Cerebellar nuclear complex (tissue), 1 donor: ENCODE data around the gene R3HCC1L.

Source experiments
- DNase-seq, 2 experiments: peaks; one replicate each; lab custom pipeline; 2025; lab: John Stamatoyannopoulos, UW

Gene R3HCC1L

DNA sequence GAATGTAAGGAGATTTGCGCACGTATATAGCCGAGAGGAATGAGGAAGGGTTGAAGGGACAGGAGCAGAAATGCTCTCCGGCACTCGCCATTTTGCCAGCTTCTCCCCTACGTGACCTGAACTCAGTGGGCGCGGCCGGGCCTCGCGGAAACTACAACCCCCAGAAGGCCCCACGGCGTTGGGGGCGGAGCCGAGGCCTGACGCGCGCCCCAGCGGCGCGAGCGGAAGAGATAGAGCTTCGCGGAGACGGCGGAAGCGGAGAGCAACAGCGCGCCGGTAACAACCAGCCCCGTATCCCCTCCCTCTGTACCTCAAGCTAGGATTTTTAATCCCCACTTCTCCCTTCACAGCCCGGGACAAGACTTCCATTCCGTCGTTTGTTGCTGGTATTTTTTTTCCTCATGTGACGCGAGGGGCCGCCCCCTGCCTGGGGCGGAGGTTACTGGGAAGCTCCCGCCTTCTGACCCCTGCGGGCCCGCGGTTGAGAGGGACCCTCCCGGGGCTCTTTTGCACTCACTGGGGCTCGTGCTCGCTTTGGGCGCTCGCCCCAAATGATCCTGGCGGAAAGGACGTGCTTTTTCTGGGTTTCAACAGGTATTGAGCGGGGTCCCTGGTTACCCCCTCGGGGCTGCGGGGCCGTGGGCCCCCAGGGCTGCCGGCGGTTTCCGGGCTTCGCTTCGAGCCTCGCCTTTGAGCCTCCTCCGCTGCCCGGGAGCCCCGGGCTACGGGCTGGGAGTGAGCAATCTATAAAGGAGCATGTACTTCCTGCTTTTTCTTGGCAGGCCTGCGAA is at the start of gene R3HCC1L:
Gene R3HCC1L (plus strand): TSS at position 227 of the 791 bp plus-strand sequence. CDS start 73,458 bp downstream, outside the sequence.
- DNase-seq: peak; percentile 35 to 73

DNA sequence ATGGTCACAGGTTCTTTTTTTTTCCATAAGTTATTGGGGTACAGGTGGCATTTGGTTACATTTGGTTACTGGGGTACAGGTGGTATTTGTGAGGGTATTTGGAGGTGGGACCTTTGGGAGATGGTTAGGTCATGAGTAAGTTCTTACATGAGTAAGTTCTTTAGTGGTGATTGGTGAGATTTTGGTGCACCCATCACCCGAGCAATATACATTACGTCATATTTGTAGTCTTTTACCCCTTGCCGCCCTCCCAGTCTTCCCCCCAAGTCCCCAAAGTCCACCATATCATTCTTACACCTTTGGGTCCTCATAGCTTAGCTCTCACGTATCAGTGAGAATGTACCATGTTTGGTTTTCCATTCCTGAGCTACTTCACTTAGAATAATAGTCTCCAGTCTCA is 49.2 kb upstream of the R3HCC1L start:
- no peak for DNase-seq

DNA sequence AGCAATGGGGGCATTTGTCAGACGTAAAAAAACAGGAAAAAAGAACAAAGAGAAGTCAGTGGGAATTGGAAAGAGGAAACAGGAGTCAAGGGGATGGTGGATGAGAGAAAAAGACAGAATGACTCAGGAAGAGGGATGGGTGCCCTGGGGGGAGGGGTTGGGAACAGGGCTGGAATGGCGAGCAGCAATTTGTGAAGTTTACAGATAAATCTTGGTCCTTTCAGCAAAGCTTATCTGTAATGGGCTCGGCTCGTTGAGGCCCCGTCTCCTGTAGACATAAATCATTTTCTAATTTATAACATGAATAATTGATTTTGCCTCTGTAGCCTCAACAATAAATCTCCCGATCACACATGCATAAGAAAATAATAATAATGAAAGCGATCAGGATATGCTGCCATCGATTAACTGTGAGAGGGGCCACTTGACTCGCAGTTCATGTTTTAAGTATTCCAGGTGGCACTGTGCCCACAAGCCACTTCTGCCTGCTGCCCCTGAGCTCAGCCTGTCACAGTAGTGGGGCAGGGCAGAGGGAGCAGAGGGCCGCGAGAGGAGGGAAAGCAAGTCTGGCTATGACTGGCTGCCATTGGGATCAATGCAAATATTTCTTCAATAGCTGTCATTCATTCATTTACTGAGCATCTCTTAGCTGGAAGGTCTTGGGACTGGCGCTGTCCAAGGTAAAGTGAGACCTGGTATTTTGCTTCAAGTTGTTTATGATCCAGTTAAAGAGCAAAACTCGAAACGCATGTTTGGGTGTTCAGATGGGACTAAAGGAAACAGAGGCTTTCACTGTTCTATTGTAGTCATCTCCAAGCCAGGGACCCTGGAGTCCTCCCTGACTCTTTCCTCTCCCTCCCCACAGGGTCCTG is 47.4 kb upstream of the R3HCC1L start:
- no peak for DNase-seq

DNA sequence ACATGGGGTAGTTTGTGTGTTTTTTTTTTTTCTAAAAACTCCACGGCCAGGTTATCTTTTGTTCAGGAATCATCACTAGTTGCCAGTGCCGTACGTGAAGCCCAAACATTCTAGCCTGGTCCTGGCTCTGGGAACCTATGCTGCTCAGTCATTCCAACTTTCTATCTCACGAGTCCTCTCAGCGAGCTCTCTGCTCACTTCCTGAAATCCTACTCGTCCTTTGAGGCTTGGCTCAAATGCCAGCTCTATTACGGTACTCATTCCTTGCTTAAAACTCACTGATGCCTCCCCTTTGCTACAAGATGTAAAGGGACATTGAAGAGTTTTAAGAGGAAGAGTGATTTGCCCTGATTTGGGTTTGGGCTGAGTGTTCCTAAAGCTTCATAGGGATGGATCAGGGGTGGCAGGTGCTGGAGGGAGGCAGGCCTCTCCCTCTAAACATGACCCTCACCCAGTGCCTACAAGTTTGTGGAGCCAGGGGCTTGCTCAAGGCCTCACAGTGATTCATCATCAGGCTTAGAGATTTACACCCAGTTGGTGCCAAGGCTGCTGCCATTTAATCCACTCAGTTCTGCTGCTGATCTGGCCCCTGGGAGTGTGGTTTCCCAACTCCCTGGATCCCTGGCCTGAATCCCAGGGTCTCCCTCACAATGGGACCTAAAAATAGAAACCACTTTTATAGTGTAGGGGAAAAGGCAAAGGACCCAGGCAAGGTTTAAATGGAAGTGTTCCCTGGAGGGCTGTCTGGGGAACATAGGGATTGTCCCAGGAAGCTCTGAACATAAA is 46.1 kb upstream of the R3HCC1L start:
- no peak for DNase-seq

DNA sequence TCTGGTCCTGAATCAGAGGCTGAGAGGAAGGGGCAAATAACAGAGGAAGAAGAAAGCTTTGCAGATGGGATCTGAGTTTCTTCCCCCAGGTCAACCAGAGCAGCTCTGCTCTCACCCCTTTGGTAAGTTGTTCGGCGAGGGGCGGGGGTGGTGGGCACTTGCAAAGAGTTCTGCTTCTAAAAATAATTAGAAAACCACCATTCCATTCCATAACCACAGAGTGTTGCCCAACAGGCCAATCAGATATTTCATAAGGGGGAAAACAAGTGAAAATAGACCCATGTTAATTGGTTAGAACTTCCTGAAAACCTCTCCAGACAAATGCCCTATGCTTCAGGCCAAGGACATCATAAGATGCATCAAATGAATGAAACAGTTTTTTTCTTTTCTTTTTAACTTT is 43.6 kb upstream of the R3HCC1L start:
- no peak for DNase-seq

DNA sequence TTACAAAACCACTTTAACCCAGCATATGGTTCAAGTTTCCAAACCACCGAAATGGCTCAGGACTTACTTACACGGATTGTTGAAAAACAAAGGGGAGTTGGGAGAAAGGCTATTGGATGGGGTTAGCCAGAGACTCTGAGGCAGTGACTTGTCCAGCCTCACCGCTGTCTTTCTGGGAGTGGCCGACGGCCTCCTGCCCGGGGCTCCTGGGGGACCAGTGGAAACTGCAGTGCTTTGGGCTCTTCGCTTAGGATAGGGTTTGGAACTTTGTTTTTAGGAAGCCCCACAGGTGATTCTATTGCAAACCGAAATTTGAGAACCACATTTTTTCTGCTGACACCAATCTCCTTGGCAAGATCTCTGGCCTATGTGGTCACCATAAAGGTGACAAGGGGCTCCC is 38.1 kb upstream of the R3HCC1L start:
- DNase-seq: no peak

DNA sequence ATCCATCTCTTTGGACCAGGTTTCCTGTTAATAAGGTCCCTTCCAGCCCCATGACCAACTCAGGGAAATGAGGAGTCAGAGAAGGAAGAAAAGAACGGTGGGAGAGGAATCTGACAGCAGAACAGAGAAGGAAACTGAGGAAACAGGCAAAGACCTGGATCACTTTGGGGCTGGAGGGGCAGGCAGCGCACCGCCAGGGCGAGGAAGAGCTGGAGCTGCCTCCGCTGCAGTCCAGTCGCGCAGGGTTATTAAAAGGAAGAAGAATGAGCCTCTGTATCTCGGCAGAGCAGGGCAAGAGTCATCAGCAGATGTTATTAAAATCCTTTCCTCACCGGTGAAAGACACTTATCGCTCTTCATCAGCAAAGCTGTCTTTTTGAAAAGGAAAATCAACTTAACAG is 37.7 kb upstream of the R3HCC1L start:
- no peak for DNase-seq

DNA sequence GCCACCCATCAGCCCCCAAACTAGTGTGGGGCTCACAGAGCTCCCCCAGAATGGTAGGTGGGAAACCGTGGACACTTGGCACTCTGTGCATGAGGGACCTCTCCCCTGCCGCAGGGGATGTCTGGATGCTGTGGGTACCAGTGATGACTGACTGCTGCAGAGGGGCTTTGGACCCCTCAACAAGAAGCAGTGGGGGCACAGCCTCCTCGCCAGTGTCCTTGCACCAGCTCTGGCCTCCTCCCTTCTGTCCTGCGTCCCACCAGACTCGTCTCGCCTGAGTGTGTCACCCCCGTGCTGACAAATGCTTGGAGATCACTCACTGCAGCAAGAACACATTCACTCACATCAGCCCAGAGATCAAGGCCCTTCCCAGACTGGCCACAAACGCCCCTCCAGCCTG is 37.3 kb upstream of the R3HCC1L start:
- no peak for DNase-seq

DNA sequence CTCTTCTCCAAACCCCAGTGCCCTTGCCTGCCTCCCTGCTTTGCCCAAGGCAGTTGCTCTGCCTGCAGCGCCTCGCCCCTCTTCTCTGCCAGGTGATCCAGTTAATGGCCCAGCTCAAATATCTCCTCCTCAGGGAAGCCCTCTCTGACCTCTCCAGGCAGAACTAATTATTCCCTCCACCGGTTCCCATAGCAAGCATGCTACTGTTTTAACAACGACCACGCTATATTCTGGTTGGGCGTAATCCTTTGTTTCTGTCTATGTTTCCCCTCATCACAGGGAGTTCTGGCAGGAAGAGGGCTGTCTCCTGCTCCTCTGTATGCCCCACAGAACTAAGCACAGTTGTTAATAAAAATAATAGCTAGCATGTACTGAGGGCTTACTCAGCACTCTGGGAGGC is 36.8 kb upstream of the R3HCC1L start:
- no peak for DNase-seq

DNA sequence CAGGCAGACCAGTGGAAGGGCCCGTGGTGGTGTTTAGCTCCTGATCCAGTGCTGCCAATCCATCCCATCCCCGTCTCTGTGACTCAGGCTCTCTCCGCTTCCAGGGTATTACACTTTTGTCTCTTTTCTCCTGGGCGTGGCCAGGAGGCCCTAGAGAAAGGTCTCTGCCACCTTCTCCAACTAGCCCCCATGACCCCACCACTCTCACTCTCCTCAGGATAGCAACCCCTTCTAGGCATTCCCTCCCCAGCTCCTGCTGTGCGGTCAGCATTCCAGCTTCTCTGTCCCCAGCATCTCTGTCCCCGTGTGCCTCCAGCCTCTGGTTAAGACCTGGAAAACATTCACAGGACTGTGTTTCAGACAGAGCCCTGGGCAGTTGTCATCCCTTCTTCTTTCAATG is 36.2 kb upstream of the R3HCC1L start:
- DNase-seq: no peak

DNA sequence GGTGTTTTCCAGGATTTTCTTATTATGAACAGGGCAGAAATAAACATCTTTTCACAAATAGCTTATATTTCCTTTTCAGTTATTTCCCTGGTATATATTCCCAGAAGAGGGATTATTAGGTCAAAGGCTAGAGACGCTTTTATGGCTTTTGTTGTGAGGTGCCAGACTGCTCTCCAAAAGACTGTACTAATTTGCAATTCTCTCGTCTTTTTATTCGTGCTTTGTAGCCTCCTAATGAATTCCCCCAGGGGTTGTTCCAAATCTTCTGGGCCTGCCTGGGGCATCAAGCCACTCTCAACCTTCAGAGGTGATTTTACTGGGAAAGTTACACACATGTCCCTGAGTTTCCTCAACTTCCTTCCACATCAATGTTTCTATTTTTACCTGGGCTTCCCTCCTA is 34.0 kb upstream of the R3HCC1L start:
- DNase-seq: no peak

DNA sequence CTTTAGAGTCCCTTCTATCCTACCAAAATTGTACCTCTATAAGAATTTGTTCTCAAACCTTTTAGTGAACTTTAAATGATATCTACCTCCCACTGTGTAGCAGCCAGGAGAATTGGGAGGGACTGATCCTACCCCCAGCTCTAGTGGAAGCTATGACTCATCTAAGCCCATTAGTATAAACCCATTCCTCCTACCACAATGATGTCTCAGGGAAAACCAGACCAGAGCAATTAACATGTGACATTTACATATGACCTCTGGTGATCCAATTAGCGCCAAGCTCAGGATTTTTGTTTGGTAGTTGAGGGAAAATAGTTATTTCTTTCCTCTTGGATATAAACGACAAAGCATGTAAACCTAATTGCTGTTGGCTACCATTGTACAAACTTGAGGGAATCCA is 33.1 kb upstream of the R3HCC1L start:
- no peak for DNase-seq

DNA sequence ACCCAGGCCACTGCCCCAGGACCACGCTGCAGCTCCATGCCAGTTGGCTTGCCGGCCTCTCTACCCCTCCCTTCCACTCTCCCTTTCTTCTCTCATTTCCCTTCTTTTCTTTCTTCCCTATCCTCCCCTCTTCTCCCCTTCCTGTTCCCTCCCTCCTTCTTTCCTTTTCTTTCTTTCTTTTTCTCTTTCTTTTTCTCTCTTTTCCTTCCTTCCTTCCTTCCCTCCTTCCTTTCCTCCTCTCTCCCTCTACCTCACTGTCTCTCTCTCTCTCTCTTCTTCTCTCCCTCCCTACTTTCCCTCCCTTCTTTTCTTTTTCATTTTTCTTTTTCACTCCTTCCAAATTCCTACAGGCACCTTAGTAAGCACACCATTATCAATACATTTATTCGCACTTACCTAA is 30.3 kb upstream of the R3HCC1L start:
- DNase-seq: no peak

DNA sequence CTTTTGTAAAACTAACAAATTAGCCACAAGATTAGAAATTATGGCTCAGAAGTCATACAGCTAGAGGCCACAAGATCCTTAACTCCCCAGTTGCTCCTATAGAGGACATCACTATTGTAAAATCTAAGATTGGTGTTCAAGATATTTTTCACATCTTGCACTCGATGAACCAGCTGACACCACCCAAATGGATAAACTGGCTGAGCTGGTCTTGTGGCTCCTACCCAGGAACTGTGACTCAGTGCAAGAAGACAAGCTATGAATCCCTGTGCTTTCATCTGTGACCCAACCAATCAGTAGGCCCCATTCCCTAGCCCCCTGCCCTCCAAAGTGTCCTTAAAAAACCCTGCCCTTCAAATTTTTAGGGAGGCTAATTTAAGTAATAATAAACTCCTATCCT is 27.9 kb upstream of the R3HCC1L start:
- no peak for DNase-seq

DNA sequence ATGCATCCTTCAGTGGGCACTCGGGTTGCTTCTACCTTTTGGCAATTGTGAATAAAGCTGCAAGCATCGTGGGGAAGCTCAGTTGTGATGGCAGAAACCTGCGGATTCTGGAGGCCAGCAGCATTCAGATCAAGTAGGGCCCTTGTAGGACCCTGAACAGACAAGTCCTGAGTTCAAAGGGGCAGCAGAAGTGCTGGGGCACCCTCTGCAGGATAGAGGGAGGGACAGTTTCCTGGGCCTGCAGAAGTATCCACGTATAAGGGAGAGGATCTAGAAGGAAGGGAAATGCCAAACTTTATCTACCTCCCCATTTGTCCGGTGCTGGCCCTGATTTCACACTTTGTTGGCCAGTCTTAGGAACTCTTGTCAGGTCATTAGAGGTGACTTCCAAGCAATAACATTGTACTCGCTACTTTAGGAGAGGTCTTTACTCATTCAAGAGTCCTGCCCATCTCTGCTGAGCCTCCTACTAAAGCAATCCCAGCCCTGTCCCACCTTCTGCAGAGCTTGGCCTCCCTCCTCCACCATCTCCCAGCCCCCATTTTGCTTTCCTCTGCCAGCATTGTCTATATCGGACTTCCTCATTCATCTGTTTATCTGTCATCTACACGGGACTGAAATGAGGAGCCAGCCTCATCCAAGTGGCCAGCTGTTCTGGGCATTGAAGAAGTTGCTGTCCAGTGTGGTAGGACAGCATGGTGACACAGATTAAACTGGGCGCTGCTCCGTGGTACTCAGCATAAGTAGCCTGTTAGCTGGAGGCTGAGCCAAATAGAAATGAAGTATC is 26.6 kb upstream of the R3HCC1L start:
- no peak for DNase-seq

DNA sequence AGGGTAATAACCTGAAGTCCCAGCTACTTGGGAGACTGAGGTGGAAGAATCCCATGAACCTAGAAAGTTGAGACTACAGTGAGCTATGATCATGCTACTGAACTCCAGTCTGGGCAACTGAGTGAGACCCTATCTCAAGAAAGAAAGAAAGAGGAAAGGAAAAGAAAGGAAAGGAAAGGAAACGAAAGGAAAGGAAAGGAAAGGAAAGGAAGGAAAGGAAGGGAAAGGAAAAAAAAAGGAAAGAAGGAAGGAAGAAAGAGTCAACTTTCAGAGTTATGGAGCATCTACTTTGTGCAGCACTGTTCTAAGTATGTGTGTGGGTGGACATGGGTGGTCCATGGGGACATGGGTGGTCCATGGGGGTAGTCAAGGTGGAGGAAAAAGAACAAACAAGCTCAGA is 24.1 kb upstream of the R3HCC1L start:
- no peak for DNase-seq

DNA sequence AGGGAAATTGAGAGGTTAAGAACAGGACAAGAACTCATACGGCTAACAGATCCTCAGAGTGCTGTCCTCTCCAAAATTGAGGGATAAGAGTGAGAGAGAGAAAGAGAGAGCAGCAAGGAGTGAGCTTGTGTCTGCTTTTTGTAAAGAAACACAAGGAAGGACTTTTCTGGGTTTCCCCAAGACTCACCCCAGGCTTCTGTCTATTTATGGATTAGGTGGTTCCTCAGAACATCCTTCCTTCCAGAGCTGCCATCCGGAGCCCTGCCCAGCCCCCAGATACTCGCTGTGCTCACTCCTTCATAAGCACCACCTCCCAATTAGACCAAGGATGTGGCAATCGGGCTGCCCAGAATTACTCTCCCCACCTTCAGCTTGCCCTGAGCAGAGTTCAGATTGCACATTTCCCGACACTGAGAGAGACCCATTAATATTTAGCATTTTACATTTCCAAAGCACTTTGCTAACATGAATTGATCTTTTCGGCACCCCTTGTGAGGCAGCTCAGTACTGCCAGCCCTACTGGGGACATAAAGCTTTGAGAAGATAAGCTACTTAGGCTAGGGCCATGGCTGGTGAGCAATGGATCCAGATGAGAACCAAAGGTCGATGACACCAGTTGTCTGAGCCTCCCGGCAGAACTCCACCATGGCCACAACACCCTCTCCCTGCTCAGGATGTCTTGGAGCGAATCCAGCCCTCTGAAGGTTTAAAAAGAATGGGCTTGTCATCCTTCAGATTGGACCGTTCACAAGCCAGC is 19.2 kb upstream of the R3HCC1L start:
- DNase-seq: no peak

DNA sequence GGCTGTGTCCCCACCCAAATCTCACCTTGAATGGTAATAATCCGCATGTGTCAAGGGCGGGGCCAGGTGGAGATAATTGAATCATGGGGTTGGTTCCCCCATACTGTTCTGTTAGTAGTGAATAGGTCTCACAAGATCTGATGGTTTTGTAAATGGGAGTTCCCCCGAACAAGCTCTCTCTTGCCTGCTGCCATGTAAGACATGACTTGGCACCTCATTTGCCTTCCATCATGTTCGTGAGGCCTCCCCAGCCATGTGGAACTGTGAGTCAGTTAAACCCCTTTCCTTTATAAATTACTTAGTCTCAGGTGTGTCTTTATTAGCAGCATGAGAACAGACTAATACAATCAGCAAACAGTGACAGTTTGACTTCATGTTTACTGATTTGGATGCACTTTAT is 14.6 kb upstream of the R3HCC1L start:
- DNase-seq: no peak

DNA sequence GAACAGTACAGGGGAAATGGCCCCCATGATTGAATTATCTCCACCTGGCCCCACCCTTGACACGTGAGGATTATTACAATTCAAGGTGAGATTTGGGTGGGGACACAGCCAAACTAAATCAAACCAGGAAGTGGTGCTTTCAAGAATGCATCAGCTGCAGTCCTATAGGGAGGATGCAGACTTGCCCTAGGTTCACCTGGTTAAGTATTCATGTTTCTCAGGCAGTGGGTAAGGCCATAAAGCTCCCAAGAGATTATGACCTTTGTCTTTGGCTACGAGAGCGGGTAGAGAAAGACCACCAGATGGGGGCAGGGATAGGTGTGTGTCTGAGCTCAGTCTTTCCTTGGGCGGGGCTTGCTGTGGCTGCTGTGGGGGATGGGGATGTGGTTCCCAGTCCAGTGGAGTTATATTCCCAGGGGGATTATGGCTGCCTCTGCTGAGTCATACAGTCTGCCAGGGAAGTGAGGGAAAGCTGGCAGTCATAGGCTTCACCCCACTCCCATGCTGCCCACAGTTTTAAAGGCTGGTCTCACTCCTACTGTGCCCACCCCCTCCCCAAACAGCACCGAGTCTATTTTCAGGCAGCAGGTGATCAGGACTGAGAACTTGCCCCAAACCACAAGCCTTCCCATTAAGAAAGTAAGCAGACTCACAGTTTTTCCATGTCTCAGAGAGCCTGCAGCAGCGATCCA is 8.4 kb upstream of the R3HCC1L start:
- no peak for DNase-seq

DNA sequence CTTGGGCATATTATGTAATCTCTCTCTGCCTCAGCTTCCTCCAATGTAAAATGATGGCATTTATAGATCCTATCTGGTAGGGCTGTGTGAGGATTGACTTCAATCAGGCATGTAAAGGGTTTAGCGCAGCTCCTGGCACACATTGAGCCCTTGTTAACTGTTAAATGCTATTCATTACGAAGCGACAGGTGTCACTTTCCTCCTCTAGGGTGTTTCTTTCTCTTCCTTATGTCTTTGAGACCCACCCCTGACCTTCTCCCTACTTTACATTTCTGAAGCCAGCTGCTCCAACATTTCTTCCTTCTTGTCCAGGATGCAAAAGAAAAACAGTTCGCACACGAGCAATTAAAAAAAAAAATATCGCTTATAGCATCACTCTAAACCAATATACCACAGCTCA is 5.7 kb upstream of the R3HCC1L start:
- no peak for DNase-seq
